Peyer's patch (tissue), 4 donors: ENCODE measurements around the gene SPATA33.

Source experiments
- CTCF ChIP-seq, 6 experiments: fragments of 450-650 bp in 4 of 6; fragments of 200-600 bp in 2 of 6; sonication (generic) in 1 of 6; IDR thresholded peaks; one replicate each; pipeline ENCODE4 v1.5.1; 2017 to 2019; ENCODE audit warnings: antibody characterized with exemption in 6 of 6, mild to moderate bottlenecking in 3 of 6, moderate library complexity in 1 of 6
- POLR2A ChIP-seq, 2 donors: fragments of 450-650 bp; IDR thresholded peaks; one replicate each; pipeline ENCODE4 v1.5.1; 2017; ENCODE audit warnings: antibody characterized with exemption in 2 of 2, mild to moderate bottlenecking in 2 of 2, moderate library complexity in 2 of 2

GRCh38 chr16:89621136-89621697 is 36.4 kb upstream of the SPATA33 start:
- TF ChIP-seq CTCF (IDR thresholded peaks at IDR 0.05) (no peak), POLR2A (IDR thresholded peaks at IDR 0.05) (no peak)
